H1 (cell line): ENCODE measurements around the gene TIAM2. TPM values are rescaled to one million over a fixed set of nuclear protein-coding genes. Genes with fewer than 3 reads are reported as not detected.

Experiments used
- CTCF ChIA-PET: fragments of 300-600 bp; sonication (Branson Sonifier 250); formaldehyde crosslinking; loops from one replicate; lab custom pipeline; 2021; ENCODE audit not compliant: partially characterized antibody; lab: Charles Lee
- POLR2A ChIA-PET: fragments of 300-600 bp; sonication (Branson Sonifier 250); formaldehyde crosslinking; loops from one replicate; lab custom pipeline; 2021; ENCODE audit warnings: inconsistent platforms; ENCODE audit not compliant: partially characterized antibody; lab: Charles Lee
- DNase-seq, 2 experiments: peaks; one replicate each; pipeline versions ENCODE4 v3.0.0 to v3.0.0-alpha.2; 2010 to 2022; ENCODE audit warnings: low spot score in 2 of 2, low read depth in 1 of 2, mixed read lengths in 1 of 2
- FAIRE-seq: peaks from 2 replicates; lab custom pipeline; 2011; peaks lifted over from hg19 to GRCh38; lab: Jason Lieb, UNC
- H2AFZ ChIP-seq: 2 replicates; pipeline ENCODE4 v1.8.1; 2012; ENCODE audit warnings: low read length, inconsistent platforms
- H2AK5ac ChIP-seq: 2 replicates; pipeline ENCODE4 v1.6.1; 2013; ENCODE audit warnings: low read depth, low read length
- H2BK120ac ChIP-seq: replicated peaks from 2 replicates; pipeline ENCODE3; 2013; ENCODE audit warnings: low read depth, low read length, inconsistent platforms
- H2BK12ac ChIP-seq: 2 replicates; pipeline ENCODE4 v1.6.1; 2013; ENCODE audit warnings: low read depth, low read length
- H2BK15ac ChIP-seq: 2 replicates; pipeline ENCODE4 v1.6.1; 2013; ENCODE audit warnings: low read length
- H2BK20ac ChIP-seq: 2 replicates; pipeline ENCODE4 v1.6.1; 2013; ENCODE audit warnings: low read length
- H2BK5ac ChIP-seq: 2 replicates; pipeline ENCODE4 v1.6.1; 2013; ENCODE audit warnings: low read depth, low read length
- H3K14ac ChIP-seq: 2 replicates; pipeline ENCODE4 v1.6.1; 2013; ENCODE audit warnings: inconsistent platforms; ENCODE audit not compliant: insufficient read length
- H3K18ac ChIP-seq: 2 replicates; pipeline ENCODE4 v1.6.1; 2013; ENCODE audit warnings: low read length; ENCODE audit errors: extremely low read depth
- H3K23ac ChIP-seq: 2 replicates; pipeline ENCODE4 v1.6.1; 2013; ENCODE audit warnings: inconsistent platforms; ENCODE audit not compliant: insufficient read length
- H3K23me2 ChIP-seq: 2 replicates; pipeline ENCODE4 v1.6.1; 2013; ENCODE audit warnings: low read depth, low read length
- H3K27ac ChIP-seq: 2 replicates; pipeline ENCODE4 v1.6.1; 2011; ENCODE audit warnings: low read depth, low read length, inconsistent platforms
- H3K27me3 ChIP-seq, 4 experiments: replicated peaks in 1 of 4; 1 replicate in 1 of 4; 2 replicates in 3 of 4; pipeline versions ENCODE4 v1.6.1 to v1.8.1; 2011 to 2013; ENCODE audit warnings: low read length in 3 of 4, mild to moderate bottlenecking in 3 of 4, inconsistent platforms in 2 of 4, mixed read lengths in 2 of 4, moderate library complexity in 1 of 4; ENCODE audit not compliant: control insufficient read depth in 3 of 4, insufficient read depth in 3 of 4; ENCODE audit errors: extremely low read depth in 1 of 4
- H3K36me3 ChIP-seq, 4 experiments: 2 replicates each; pipeline versions ENCODE4 v1.6.1 to v1.8.1; 2011 to 2013; ENCODE audit warnings: mild to moderate bottlenecking in 4 of 4, low read length in 3 of 4, moderate library complexity in 2 of 4, control low read depth in 1 of 4, inconsistent platforms in 1 of 4; ENCODE audit not compliant: insufficient read depth in 4 of 4, control insufficient read depth in 2 of 4
- H3K4ac ChIP-seq: replicated peaks from 2 replicates; pipeline ENCODE3; 2013; ENCODE audit warnings: low read length, low read depth, mixed read lengths, inconsistent platforms; ENCODE audit not compliant: insufficient read length
- H3K4me1 ChIP-seq, 4 experiments: replicated peaks in 1 of 4; 1 replicate in 1 of 4; 2 replicates in 3 of 4; pipeline versions ENCODE4 v1.6.1 to v1.8.1; 2011 to 2013; ENCODE audit warnings: low read length in 3 of 4, inconsistent platforms in 2 of 4, mixed read lengths in 1 of 4; ENCODE audit not compliant: insufficient read depth in 4 of 4, control insufficient read depth in 3 of 4
- H3K4me2 ChIP-seq, 2 experiments: 2 replicates each; pipeline versions ENCODE4 v1.6.1 to v1.8.1; 2011 to 2013; ENCODE audit warnings: low read depth in 2 of 2, low read length in 2 of 2, control low read depth in 1 of 2, inconsistent platforms in 1 of 2, mild to moderate bottlenecking in 1 of 2; ENCODE audit not compliant: insufficient read depth in 1 of 2
- H3K4me3 ChIP-seq, 4 experiments: fragments of 200-600, 300-600 bp in 1 of 4; sonication (generic), shearing (Covaris generic), sonication (Bioruptor Twin) in 1 of 4; 2 replicates each; pipeline versions ENCODE4 v1.5.1 to v1.8.1; 2011 to 2016; ENCODE audit warnings: low read length in 4 of 4, low read depth in 3 of 4, control low read depth in 2 of 4, inconsistent platforms in 2 of 4, mild to moderate bottlenecking in 2 of 4, mixed read lengths in 1 of 4, moderate library complexity in 1 of 4; ENCODE audit not compliant: insufficient read depth in 2 of 4; ENCODE audit errors: extremely low read depth in 1 of 4
- H3K56ac ChIP-seq: replicated peaks from 2 replicates; pipeline ENCODE3; 2013; ENCODE audit warnings: low read depth, mild to moderate bottlenecking, mixed read lengths, low read length, inconsistent platforms; ENCODE audit not compliant: insufficient read length
- H3K79me1 ChIP-seq: 2 replicates; pipeline ENCODE4 v1.6.1; 2013; ENCODE audit warnings: low read depth, low read length, control low read depth
- H3K79me2 ChIP-seq, 2 experiments: 2 replicates each; pipeline versions ENCODE4 v1.6.1 to v1.8.1; 2012 to 2013; ENCODE audit warnings: low read length in 2 of 2, mild to moderate bottlenecking in 2 of 2, inconsistent platforms in 1 of 2; ENCODE audit not compliant: insufficient read depth in 2 of 2, control insufficient read depth in 1 of 2
- H3K9ac ChIP-seq, 4 experiments: replicated peaks in 1 of 4; 1 replicate in 1 of 4; 2 replicates in 3 of 4; pipeline versions ENCODE4 v1.6.1 to v1.8.1; 2011 to 2013; ENCODE audit warnings: low read depth in 3 of 4, low read length in 3 of 4, control low read depth in 2 of 4, mild to moderate bottlenecking in 2 of 4, moderate library complexity in 2 of 4, inconsistent platforms in 1 of 4; ENCODE audit errors: extremely low read depth in 1 of 4
- H3K9me3 ChIP-seq, 2 experiments: 2 replicates each; pipeline versions ENCODE4 v1.6.1 to v1.8.1; 2012 to 2013; ENCODE audit warnings: mild to moderate bottlenecking in 2 of 2, moderate library complexity in 2 of 2, control low read depth in 1 of 2, inconsistent platforms in 1 of 2, low read depth in 1 of 2, low read length in 1 of 2, mixed read lengths in 1 of 2; ENCODE audit not compliant: insufficient read depth in 2 of 2
- H4K20me1 ChIP-seq, 2 experiments: replicated peaks in 1 of 2; 2 replicates each; pipeline versions ENCODE3 to v1.8.1; 2011 to 2013; ENCODE audit warnings: inconsistent platforms in 2 of 2, low read length in 2 of 2, mild to moderate bottlenecking in 1 of 2; ENCODE audit not compliant: insufficient read depth in 2 of 2, control insufficient read depth in 1 of 2
- H4K5ac ChIP-seq: 2 replicates; pipeline ENCODE4 v1.6.1; 2013; ENCODE audit warnings: low read length, low read depth, mixed read lengths, inconsistent platforms; ENCODE audit not compliant: insufficient read length
- H4K8ac ChIP-seq: 2 replicates; pipeline ENCODE4 v1.8.0; 2013; ENCODE audit warnings: mild to moderate bottlenecking, moderate library complexity, low read length, inconsistent platforms; ENCODE audit not compliant: insufficient read depth; ENCODE audit errors: extremely low read depth
- H4K91ac ChIP-seq: replicated peaks from 2 replicates; pipeline ENCODE3; 2013; ENCODE audit warnings: low read length, mixed read lengths, inconsistent platforms; ENCODE audit not compliant: insufficient read length
- ATF3 ChIP-seq: IDR thresholded peaks from 2 replicates; pipeline ENCODE4 v1.6.1; 2011; ENCODE audit warnings: low read depth, mild to moderate bottlenecking, low read length; ENCODE audit not compliant: insufficient read depth
- BCL11A ChIP-seq, 2 experiments: IDR thresholded peaks; one replicate each; pipeline ENCODE4 v1.6.1; 2011; ENCODE audit warnings: low read depth in 2 of 2, low read length in 2 of 2, mild to moderate bottlenecking in 2 of 2
- CBX8 ChIP-seq: fragments of 300-800, 300-1000 bp; sonication (generic); IDR thresholded peaks from 2 replicates; pipeline ENCODE4 v1.7.1; 2016; ENCODE audit warnings: low read depth, low read length, borderline replicate concordance
- EP300 ChIP-seq, 2 experiments: IDR thresholded peaks; 1 replicate in 1 of 2; 2 replicates in 1 of 2; pipeline ENCODE4 v1.6.1; 2011 to 2012; ENCODE audit warnings: low read depth in 2 of 2, low read length in 2 of 2, mild to moderate bottlenecking in 2 of 2, borderline replicate concordance in 1 of 2, inconsistent platforms in 1 of 2, moderate library complexity in 1 of 2
- POLR2A ChIP-seq, 2 experiments: IDR thresholded peaks; 1 replicate in 1 of 2; 2 replicates in 1 of 2; pipeline ENCODE4 v1.6.1; 2011; ENCODE audit warnings: low read depth in 2 of 2, low read length in 2 of 2, mild to moderate bottlenecking in 2 of 2; ENCODE audit errors: control extremely low read depth in 1 of 2
- RNF2 ChIP-seq: fragments of 200-900, 300-1000 bp; sonication (generic); IDR thresholded peaks from 2 replicates; pipeline ENCODE4 v1.7.1; 2016; ENCODE audit warnings: borderline replicate concordance, low read depth, mild to moderate bottlenecking, antibody characterized with exemption, low read length; ENCODE audit not compliant: poor library complexity, severe bottlenecking; ENCODE audit errors: missing control alignments
- SIRT6 ChIP-seq: IDR thresholded peaks from one replicate; pipeline ENCODE4 v1.7.1; 2012; ENCODE audit warnings: low read length, inconsistent platforms
- SP2 ChIP-seq: IDR thresholded peaks from 2 replicates; pipeline ENCODE4 v1.6.1; 2012; ENCODE audit warnings: mild to moderate bottlenecking, low read length, inconsistent platforms
- SRF ChIP-seq: IDR thresholded peaks from 2 replicates; pipeline ENCODE4 v1.6.1; 2011; ENCODE audit warnings: mild to moderate bottlenecking, low read depth, low read length, moderate library complexity
- TAF1 ChIP-seq: IDR thresholded peaks from 2 replicates; pipeline ENCODE4 v1.6.1; 2011; ENCODE audit warnings: mild to moderate bottlenecking, low read depth, low read length
- TBP ChIP-seq: IDR thresholded peaks from 2 replicates; pipeline ENCODE4 v1.6.1; 2011; ENCODE audit warnings: low read depth, low read length, improper control_type of control experiment
- ZNF274 ChIP-seq: IDR thresholded peaks from 2 replicates; pipeline ENCODE4 v1.7.0; 2012; ENCODE audit warnings: low read length, borderline replicate concordance; ENCODE audit errors: extremely low read depth
- WGBS, 2 experiments: shearing (Covaris generic) in 1 of 2; methylation state at CpG; one replicate each; pipeline versions ENCODE4 v1.1.6 to v1.1.7; 2013 to 2015; ENCODE audit warnings: low lambda C conversion rate in 2 of 2, mixed read lengths in 2 of 2, inconsistent platforms in 1 of 2, low coverage in 1 of 2, missing lambda C conversion rate in 1 of 2; ENCODE audit not compliant: insufficient replicate concordance in 2 of 2, insufficient coverage in 1 of 2, insufficient read length in 1 of 2; ENCODE audit errors: extremely low coverage in 1 of 2, missing lambda C conversion rate in 1 of 2; 5-methylcytosine and 5-hydroxymethylcytosine counted together
- polyA plus RNA-seq, 7 experiments: library from polyadenylated mRNA; depleted of rRNA in 3 of 7; stranded (reverse) in 5 of 7; unstranded in 2 of 7; fragments of >200 nt in 5 of 7; fragments of 200-250 nt in 2 of 7; gene quantifications; 1 replicate in 5 of 7; 2 replicates in 1 of 7; 4 replicates in 1 of 7; pipeline versions ENCODE4 v1.2.1 to v1.2.3, GENCODE V29; 2011 to 2013; ENCODE audit warnings: missing spikeins in 2 of 7, mixed read lengths in 2 of 7
- total RNA-seq: library from RNA; stranded (reverse); fragmentation: NEBNext Ultra II Directional; extraction: Animal tissue kit (Norgen Biotek cat#: 25700); gene quantifications from 2 replicates; pipeline ENCODE4 v1.2.1, GENCODE V29; 2021

The TIAM2 gene
- total and polyA plus RNA-seq, 2 of the 8 experiments (the other 6 are each of a cell fraction or from before 2014, with no cell fraction given), result 7.4 to 23.9 TPM

- no peak overlapping the region for H3K9ac ChIP-seq
- no peak overlapping the region for H3K4ac ChIP-seq
- no peak overlapping the region for H3K56ac ChIP-seq
- peaks cover 3 to 5% (median 4%) of the 10 kb centered on the region in 4 experiments; a peak in 4 of 7 replicates for H3K4me1 ChIP-seq
- DNase-seq, result no peak
- WGBS, 2 experiments, result 95% methylated on average over 22 of the region's 23 CpGs; no CpG with 5 or more reads in 1 of the 2 experiments
- H3K4me2 ChIP-seq, result no peak overlapping the region
- H2BK120ac ChIP-seq, result no peak overlapping the region
- H2BK5ac ChIP-seq, result no peak overlapping the region
- no peaks in the 10 kb centered on the region; a peak in 1 of 4 replicates for H3K9me3 ChIP-seq
- H2BK15ac ChIP-seq, result no peak overlapping the region
- H2AK5ac ChIP-seq, result no peak overlapping the region
- no peak overlapping the region for H2BK12ac ChIP-seq
- H3K23me2 ChIP-seq, result no peaks in the 10 kb centered on the region; the same call in 1 of the 2 replicates
- no peaks in the 10 kb centered on the region for H4K20me1 ChIP-seq
- no peak overlapping the region for H3K27ac ChIP-seq
- no peaks in the 10 kb centered on the region for H3K27me3 ChIP-seq
- FAIRE-seq, result no peak
- H4K8ac ChIP-seq, result no peak overlapping the region
- H4K5ac ChIP-seq, result no peak overlapping the region
- H3K18ac ChIP-seq, result no peak overlapping the region
- no peak overlapping the region for H3K14ac ChIP-seq
- no peaks in the 10 kb centered on the region for H3K79me2 ChIP-seq
- H3K79me1 ChIP-seq, result no peaks in the 10 kb centered on the region; the same call in 1 of the 2 replicates
- H2AFZ ChIP-seq, result no peak overlapping the region
- no peak overlapping the region for H3K23ac ChIP-seq
- CTCF ChIA-PET, result interaction anchor here (0.9 to 1.9 kb wide), 7 partner anchors 9 to 539 kb away, joined by 3 to 4 read pairs (median 3); no protein-coding TSS in a partner anchor
- H3K36me3 ChIP-seq, result peaks cover 0 to 9% (median 5%) of the 10 kb centered on the region in 4 experiments; a peak in 3 of 8 replicates
- no peak overlapping the region for H3K4me3 ChIP-seq
- H2BK20ac ChIP-seq, result no peak overlapping the region
- POLR2A ChIA-PET, result no interaction called here
- H4K91ac ChIP-seq, result peak overlapping the region; percentile 40
- TF ChIP-seq ZNF274 (no peak), SRF (no peak), EP300 (IDR thresholded peaks at IDR 0.05; ENCODE audit: borderline replicate concordance in 1 of 2, low read depth in 2 of 2, low read length in 2 of 2) (no peak), TBP (no peak), ATF3 (no peak), BCL11A (IDR thresholded peaks at IDR 0.05; ENCODE audit: low read depth in 2 of 2, low read length in 2 of 2) (no peak), POLR2A (IDR thresholded peaks at IDR 0.05; ENCODE audit: control extremely low read depth in 1 of 2, low read depth in 2 of 2, low read length in 2 of 2) (no peak), SP2 (no peak), RNF2 (no peak), CBX8 (no peak), SIRT6 (no peak), TAF1 (no peak)
Observed at GRCh38 chr6:155213611-155214372, 218.7 kb downstream of the TIAM2 start.
